ENCODE measurements around the gene PLCL2. TPM values are rescaled to one million over a fixed set of nuclear protein-coding genes. Genes with fewer than 3 reads are reported as not detected.

PLCL2 gene
- total RNA-seq, 1 donor from 2014 or later, result 12.8 TPM

DNA sequence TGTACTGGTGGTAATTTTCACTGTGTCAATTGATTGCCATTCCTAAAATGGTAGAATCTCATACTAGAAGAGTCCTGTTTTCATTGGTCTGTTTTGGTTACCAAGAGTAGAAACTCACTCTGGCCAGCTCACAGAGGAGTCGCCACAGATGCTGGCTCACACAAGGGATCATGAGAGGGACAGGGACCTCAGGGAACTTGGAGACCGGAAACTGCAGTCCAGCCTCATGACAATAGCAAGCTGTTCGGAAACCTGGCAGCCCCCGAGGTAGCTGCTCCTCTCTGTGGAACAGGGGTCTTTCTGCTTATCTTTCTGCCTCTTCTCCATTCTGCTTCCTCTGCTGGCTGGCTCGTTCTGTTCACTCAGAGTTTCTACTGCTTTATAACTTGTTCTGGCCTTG, 192.9 kb downstream of the PLCL2 start:
- intact Hi-C loops (cut with micrococcal nuclease), result loop anchor here (2.0 to 5.0 kb wide), 3 partner anchors 35 to 190 kb away; no protein-coding TSS in a partner anchor
- H3K9me3 Mint-ChIP-seq, result peaks cover 11% of the 10 kb centered on the region
- peaks cover 64% of the 10 kb centered on the region for H3K36me3 Mint-ChIP-seq (ENCODE audit: low read depth)
- peak overlapping the region; percentile 29 for H3K27ac Mint-ChIP-seq
- H3K4me3 Mint-ChIP-seq (ENCODE audit: low read depth), result no peak overlapping the region
- H3K27me3 Mint-ChIP-seq (ENCODE audit: low read depth), result no peaks in the 10 kb centered on the region
- no peak for DNase-seq (ENCODE audit: low spot score)
- peaks cover 61% of the 10 kb centered on the region for H3K4me1 Mint-ChIP-seq (ENCODE audit: low read depth)

GRCh38 chr3:17078926-17079465, 194.2 kb downstream of the PLCL2 start:
- H3K9me3 Mint-ChIP-seq, result peaks cover 19% of the 10 kb centered on the region
- no peak for DNase-seq (ENCODE audit: low spot score)
- H3K27me3 Mint-ChIP-seq (ENCODE audit: low read depth), result no peaks in the 10 kb centered on the region
- no peak overlapping the region for H3K27ac Mint-ChIP-seq
- intact Hi-C loops (cut with micrococcal nuclease), result loop anchor here (5.0 kb wide), 2 partner anchors 37 to 192 kb away; no protein-coding TSS in a partner anchor
- peaks cover 70% of the 10 kb centered on the region for H3K36me3 Mint-ChIP-seq (ENCODE audit: low read depth)
- no peak overlapping the region for H3K4me3 Mint-ChIP-seq (ENCODE audit: low read depth)
- peaks cover 54% of the 10 kb centered on the region for H3K4me1 Mint-ChIP-seq (ENCODE audit: low read depth)

DNA sequence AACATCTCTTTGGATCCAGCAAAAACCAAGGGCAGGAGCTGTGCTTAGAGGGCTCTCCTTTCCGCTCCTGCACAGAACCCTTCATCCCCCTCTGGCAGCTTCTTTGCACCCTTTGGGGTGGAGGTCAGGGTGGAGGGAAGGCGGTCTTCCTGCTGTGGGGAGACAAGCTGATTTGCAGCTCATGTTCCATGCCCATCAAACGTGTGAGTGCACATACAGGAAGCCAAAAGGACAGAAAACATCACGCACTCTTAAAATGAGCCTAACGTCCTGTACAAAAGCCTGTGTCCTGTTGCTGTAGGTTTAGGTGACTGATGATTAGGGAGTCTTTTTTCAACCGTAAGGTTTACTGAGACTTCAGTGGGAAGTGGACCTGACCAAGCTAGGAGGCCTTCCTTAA, 195.2 kb downstream of the PLCL2 start:
- intact Hi-C loops (cut with micrococcal nuclease), result loop anchor here (5.0 kb wide), 2 partner anchors 38 to 193 kb away; no protein-coding TSS in a partner anchor
- Mint-ChIP-seq H3K27me3 (ENCODE audit: low read depth) (no peaks in the 10 kb centered on the region), H3K9me3 (peaks cover 26% of the 10 kb centered on the region), H3K36me3 (ENCODE audit: low read depth) (peaks cover 73% of the 10 kb centered on the region), H3K4me3 (ENCODE audit: low read depth) (no peak overlapping the region), H3K4me1 (ENCODE audit: low read depth) (peaks cover 45% of the 10 kb centered on the region), H3K27ac (peak overlapping the region; percentile 47)
- no peak for DNase-seq (ENCODE audit: low spot score)

DNA sequence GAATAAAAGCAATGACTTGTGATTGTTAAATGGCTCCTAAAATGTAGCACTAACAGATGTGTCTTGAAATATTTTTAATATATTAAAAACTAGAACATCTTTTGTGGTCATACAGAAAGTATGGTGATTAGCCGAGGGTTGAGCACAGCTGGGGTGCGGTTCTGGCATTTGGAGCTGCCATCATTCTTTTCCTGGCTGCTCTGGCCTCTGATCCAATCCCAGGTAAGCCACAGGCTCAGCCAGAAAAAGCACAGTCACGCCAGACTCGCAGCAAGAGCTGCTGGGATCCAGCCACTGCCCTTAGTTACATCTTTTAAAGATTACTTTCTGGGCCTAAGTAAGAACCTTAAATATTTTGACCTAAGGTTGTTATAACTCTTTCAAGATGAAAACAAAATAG, 196.8 kb downstream of the PLCL2 start:
- intact Hi-C loops (cut with micrococcal nuclease), result no loop called here
- peaks cover 36% of the 10 kb centered on the region for H3K4me1 Mint-ChIP-seq (ENCODE audit: low read depth)
- no peak for DNase-seq (ENCODE audit: low spot score)
- H3K9me3 Mint-ChIP-seq, result peaks cover 26% of the 10 kb centered on the region
- H3K4me3 Mint-ChIP-seq (ENCODE audit: low read depth), result no peak overlapping the region
- no peaks in the 10 kb centered on the region for H3K27me3 Mint-ChIP-seq (ENCODE audit: low read depth)
- no peak overlapping the region for H3K27ac Mint-ChIP-seq
- H3K36me3 Mint-ChIP-seq (ENCODE audit: low read depth), result peaks cover 74% of the 10 kb centered on the region

DNA sequence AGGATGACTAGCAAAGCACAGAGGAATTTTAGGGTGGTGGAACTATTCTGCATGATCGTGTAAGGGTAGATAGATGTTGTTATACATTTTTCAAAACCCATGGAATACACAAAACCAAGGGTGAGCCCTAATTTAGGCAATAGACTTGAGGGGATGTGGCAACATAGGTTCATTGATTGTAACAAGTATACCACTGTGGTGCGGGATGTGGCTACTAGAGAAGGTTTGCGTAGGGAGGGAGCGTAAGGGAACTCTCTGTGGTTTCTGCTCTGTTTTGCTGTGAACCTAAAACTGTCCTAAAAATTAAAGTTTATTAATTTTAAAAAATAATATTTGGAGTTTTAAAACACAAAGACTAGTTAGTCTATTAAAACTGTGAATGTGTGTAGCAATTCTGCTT, 202.8 kb downstream of the PLCL2 start:
- Mint-ChIP-seq H3K36me3 (ENCODE audit: low read depth) (peaks cover 79% of the 10 kb centered on the region), H3K9me3 (peaks cover 22% of the 10 kb centered on the region), H3K27me3 (ENCODE audit: low read depth) (no peaks in the 10 kb centered on the region), H3K27ac (no peak overlapping the region), H3K4me3 (ENCODE audit: low read depth) (no peak overlapping the region), H3K4me1 (ENCODE audit: low read depth) (peaks cover 29% of the 10 kb centered on the region)
- intact Hi-C loops (cut with micrococcal nuclease), result no loop called here
- no peak for DNase-seq (ENCODE audit: low spot score)

DNA sequence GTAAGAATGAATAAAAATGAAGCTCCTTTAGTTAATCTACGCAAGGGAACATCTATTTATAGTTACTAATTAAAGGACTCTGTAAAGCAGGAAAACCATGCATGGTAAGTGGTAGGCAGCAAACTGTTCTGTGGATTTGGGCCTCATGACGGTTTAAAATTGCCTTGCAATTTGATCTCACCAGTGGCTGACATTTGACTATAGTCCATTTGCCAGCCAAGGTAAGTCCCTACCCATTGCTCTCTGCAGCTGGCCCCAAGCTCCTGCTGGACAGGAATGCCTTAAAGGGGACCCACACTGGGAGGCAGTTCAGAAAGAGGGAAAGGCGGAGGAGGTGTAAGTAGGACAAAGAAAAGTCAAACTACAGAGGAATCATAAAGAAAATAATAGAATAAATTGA, 203.3 kb downstream of the PLCL2 start:
- Mint-ChIP-seq H3K4me1 (ENCODE audit: low read depth) (peaks cover 29% of the 10 kb centered on the region), H3K36me3 (ENCODE audit: low read depth) (peaks cover 75% of the 10 kb centered on the region), H3K9me3 (peaks cover 21% of the 10 kb centered on the region), H3K27ac (no peak overlapping the region), H3K4me3 (ENCODE audit: low read depth) (no peak overlapping the region), H3K27me3 (ENCODE audit: low read depth) (no peaks in the 10 kb centered on the region)
- intact Hi-C loops (cut with micrococcal nuclease), result no loop called here
- DNase-seq (ENCODE audit: low spot score), result no peak

GRCh38 chr3:17088602-17089313, 204.0 kb downstream of the PLCL2 start:
- Mint-ChIP-seq H3K4me1 (ENCODE audit: low read depth) (peaks cover 29% of the 10 kb centered on the region), H3K27ac (no peak overlapping the region), H3K36me3 (ENCODE audit: low read depth) (peaks cover 68% of the 10 kb centered on the region), H3K4me3 (ENCODE audit: low read depth) (no peak overlapping the region), H3K27me3 (ENCODE audit: low read depth) (no peaks in the 10 kb centered on the region), H3K9me3 (peaks cover 14% of the 10 kb centered on the region)
- intact Hi-C loops (cut with micrococcal nuclease), result no loop called here
- no peak for DNase-seq (ENCODE audit: low spot score)

GRCh38 chr3:17089314-17089700, 204.6 kb downstream of the PLCL2 start:
- Mint-ChIP-seq H3K9me3 (peaks cover 11% of the 10 kb centered on the region), H3K27me3 (ENCODE audit: low read depth) (no peaks in the 10 kb centered on the region), H3K4me1 (ENCODE audit: low read depth) (peaks cover 29% of the 10 kb centered on the region), H3K4me3 (ENCODE audit: low read depth) (no peak overlapping the region), H3K36me3 (ENCODE audit: low read depth) (peaks cover 64% of the 10 kb centered on the region), H3K27ac (no peak overlapping the region)
- intact Hi-C loops (cut with micrococcal nuclease), result no loop called here
- no peak for DNase-seq (ENCODE audit: low spot score)

DNA sequence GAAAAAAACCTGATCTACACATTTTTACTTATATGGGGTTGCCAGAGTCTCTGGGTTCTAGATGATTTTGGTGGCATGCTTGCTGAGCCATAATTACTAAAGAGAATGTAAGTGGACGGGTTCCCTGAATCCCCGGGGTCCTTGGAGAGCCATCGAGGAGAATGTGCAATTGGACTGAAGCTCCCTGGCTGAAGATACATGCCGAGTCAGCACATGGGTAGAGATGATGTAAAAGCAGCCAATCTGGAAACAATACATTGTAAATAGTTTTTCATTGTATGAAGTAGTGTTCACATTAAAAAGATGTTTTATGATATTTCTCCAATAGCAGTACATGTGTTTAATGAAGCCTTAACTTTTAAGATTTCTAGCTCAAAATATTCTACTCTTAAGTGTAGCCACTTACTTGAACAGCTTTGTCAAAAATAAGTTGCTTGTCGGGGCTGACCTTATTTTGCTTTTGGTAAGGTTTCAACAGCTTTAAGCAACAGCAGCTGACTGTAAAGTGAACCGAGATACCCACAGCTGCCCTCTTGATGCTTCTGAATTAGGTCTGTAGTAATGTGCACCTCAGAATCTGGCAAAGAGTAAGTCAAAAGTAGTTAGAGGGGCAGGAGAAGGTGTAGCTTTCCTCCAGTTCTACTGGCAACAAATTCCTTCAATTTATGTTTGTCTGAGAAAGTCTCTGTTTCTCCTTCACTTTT, 205.7 kb downstream of the PLCL2 start:
- peaks cover 29% of the 10 kb centered on the region for H3K4me1 Mint-ChIP-seq (ENCODE audit: low read depth)
- H3K27me3 Mint-ChIP-seq (ENCODE audit: low read depth), result no peaks in the 10 kb centered on the region
- peaks cover 6% of the 10 kb centered on the region for H3K9me3 Mint-ChIP-seq
- H3K4me3 Mint-ChIP-seq (ENCODE audit: low read depth), result no peak overlapping the region
- no peak for DNase-seq (ENCODE audit: low spot score)
- intact Hi-C loops (cut with micrococcal nuclease), result no loop called here
- peaks cover 53% of the 10 kb centered on the region for H3K36me3 Mint-ChIP-seq (ENCODE audit: low read depth)
- no peak overlapping the region for H3K27ac Mint-ChIP-seq

- Mint-ChIP-seq H3K4me3 (ENCODE audit: low read depth) (no peak overlapping the region), H3K27ac (no peak overlapping the region), H3K27me3 (ENCODE audit: low read depth) (no peaks in the 10 kb centered on the region), H3K9me3 (no peaks in the 10 kb centered on the region), H3K36me3 (ENCODE audit: low read depth) (peaks cover 37% of the 10 kb centered on the region), H3K4me1 (ENCODE audit: low read depth) (peaks cover 18% of the 10 kb centered on the region)
- intact Hi-C loops (cut with micrococcal nuclease), result no loop called here
- DNase-seq (ENCODE audit: low spot score), result no peak
These were observed 207.3 kb downstream of the PLCL2 start for GRCh38 chr3:17091910-17092582.

- Mint-ChIP-seq H3K4me1 (ENCODE audit: low read depth) (peaks cover 13% of the 10 kb centered on the region), H3K9me3 (no peaks in the 10 kb centered on the region), H3K27me3 (ENCODE audit: low read depth) (no peaks in the 10 kb centered on the region), H3K4me3 (ENCODE audit: low read depth) (no peak overlapping the region), H3K27ac (no peak overlapping the region), H3K36me3 (ENCODE audit: low read depth) (peaks cover 32% of the 10 kb centered on the region)
- intact Hi-C loops (cut with micrococcal nuclease), result no loop called here
- no peak for DNase-seq (ENCODE audit: low spot score)
These were observed 207.8 kb downstream of the PLCL2 start for GRCh38 chr3:17092583-17092933.

GRCh38 chr3:17094551-17094950, 209.8 kb downstream of the PLCL2 start:
- intact Hi-C loops (cut with micrococcal nuclease), result no loop called here
- no peak for DNase-seq (ENCODE audit: low spot score)
- Mint-ChIP-seq H3K27me3 (ENCODE audit: low read depth) (no peaks in the 10 kb centered on the region), H3K4me1 (ENCODE audit: low read depth) (no peaks in the 10 kb centered on the region), H3K9me3 (no peaks in the 10 kb centered on the region), H3K4me3 (ENCODE audit: low read depth) (no peak overlapping the region), H3K36me3 (ENCODE audit: low read depth) (peaks cover 24% of the 10 kb centered on the region), H3K27ac (no peak overlapping the region)

DNA sequence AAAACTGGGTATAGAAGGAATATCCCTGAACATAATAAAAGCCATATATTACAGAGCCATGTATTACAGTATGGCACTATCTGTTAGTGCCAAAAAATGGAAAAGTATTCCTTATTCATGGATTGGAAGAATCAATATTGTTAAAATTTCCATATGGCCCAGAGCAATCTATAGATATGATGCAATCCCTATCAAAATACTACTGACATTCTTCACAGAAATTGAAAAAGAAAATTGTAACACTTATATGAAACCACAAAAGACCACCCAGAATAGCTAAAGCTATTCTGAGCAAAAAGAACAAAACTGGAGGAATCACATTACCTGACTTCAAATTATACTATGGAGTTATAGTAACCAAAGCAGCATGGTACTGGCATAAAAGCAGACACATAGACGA, 218.8 kb downstream of the PLCL2 start:
- H3K27me3 Mint-ChIP-seq (ENCODE audit: low read depth), result peaks cover 2% of the 10 kb centered on the region
- H3K27ac Mint-ChIP-seq, result no peak overlapping the region
- peaks cover 33% of the 10 kb centered on the region for H3K36me3 Mint-ChIP-seq (ENCODE audit: low read depth)
- no peak for DNase-seq (ENCODE audit: low spot score)
- H3K9me3 Mint-ChIP-seq, result peaks cover 43% of the 10 kb centered on the region
- intact Hi-C loops (cut with micrococcal nuclease), result no loop called here
- H3K4me1 Mint-ChIP-seq (ENCODE audit: low read depth), result peaks cover 20% of the 10 kb centered on the region
- no peak overlapping the region for H3K4me3 Mint-ChIP-seq (ENCODE audit: low read depth)
